ENCODE results near the gene INPP5D.

INPP5D gene

GRCh38 chr2:233075966-233076339, 15.8 kb downstream of the INPP5D start:
- no peak for DNase-seq

GRCh38 chr2:233076749-233077148, 16.6 kb downstream of the INPP5D start:
- DNase-seq = no peak

- no peak for DNase-seq
Observed at GRCh38 chr2:233079473-233079877, 19.3 kb downstream of the INPP5D start.

GRCh38 chr2:233079953-233080835, 20.1 kb downstream of the INPP5D start:
- no peak for DNase-seq

- no peak for DNase-seq
Observed at GRCh38 chr2:233080836-233081229, 20.7 kb downstream of the INPP5D start.

GRCh38 chr2:233081232-233081730, 21.1 kb downstream of the INPP5D start:
- no peak for DNase-seq

- DNase-seq = no peak
Observed at GRCh38 chr2:233081731-233082221, 21.6 kb downstream of the INPP5D start.

GRCh38 chr2:233082222-233082930, 22.2 kb downstream of the INPP5D start:
- no peak for DNase-seq

GRCh38 chr2:233082931-233083755, 23.0 kb downstream of the INPP5D start:
- no peak for DNase-seq

- DNase-seq = no peak
Observed at GRCh38 chr2:233083782-233084181, 23.6 kb downstream of the INPP5D start.

GRCh38 chr2:233084488-233084887, 24.3 kb downstream of the INPP5D start:
- no peak for DNase-seq

GRCh38 chr2:233085037-233085838, 25.1 kb downstream of the INPP5D start:
- DNase-seq = no peak

GRCh38 chr2:233085839-233086150, 25.7 kb downstream of the INPP5D start:
- DNase-seq = no peak

GRCh38 chr2:233087713-233088112, 27.6 kb downstream of the INPP5D start:
- no peak for DNase-seq

GRCh38 chr2:233088972-233089345, 28.8 kb downstream of the INPP5D start:
- DNase-seq = no peak

GRCh38 chr2:233089851-233090250, 29.7 kb downstream of the INPP5D start:
- no peak for DNase-seq

GRCh38 chr2:233090879-233091278, 30.7 kb downstream of the INPP5D start:
- DNase-seq = no peak

GRCh38 chr2:233091595-233092375, 31.6 kb downstream of the INPP5D start:
- DNase-seq = no peak

- DNase-seq = no peak
Observed at GRCh38 chr2:233092432-233093165, 32.5 kb downstream of the INPP5D start.

GRCh38 chr2:233093166-233093448, 33.0 kb downstream of the INPP5D start:
- no peak for DNase-seq

GRCh38 chr2:233093721-233094120, 33.6 kb downstream of the INPP5D start:
- DNase-seq = no peak
